Gastroesophageal sphincter (tissue), 3 donors: Measurements from ENCODE around the gene FBXO30.

Experiments used
- EP300 ChIP-seq: sonication (generic); formaldehyde crosslinking; IDR thresholded peaks from one replicate; pipeline ENCODE4 v1.6.1; 2017; ENCODE audit warnings: antibody characterized with exemption, mild to moderate bottlenecking
- POLR2A ChIP-seq, 2 donors: fragments of 450-650 bp; IDR thresholded peaks; one replicate each; pipeline ENCODE4 v1.6.1; 2017; ENCODE audit warnings: antibody characterized with exemption in 2 of 2, mild to moderate bottlenecking in 2 of 2, moderate library complexity in 1 of 2
- POLR2AphosphoS5 ChIP-seq: sonication (generic); formaldehyde crosslinking; IDR thresholded peaks from one replicate; pipeline ENCODE4 v1.6.1; 2017; ENCODE audit warnings: antibody characterized with exemption
- TF ChIP-seq, protein P1 (sequence below), 4 experiments: fragments of 200-600 bp in 2 of 4; fragments of 450-650 bp in 2 of 4; sonication (generic) in 1 of 4; IDR thresholded peaks; one replicate each; pipeline ENCODE4 v1.5.1; 2017 to 2019; ENCODE audit warnings: antibody characterized with exemption in 4 of 4, mild to moderate bottlenecking in 2 of 4, moderate library complexity in 2 of 4

DNA sequence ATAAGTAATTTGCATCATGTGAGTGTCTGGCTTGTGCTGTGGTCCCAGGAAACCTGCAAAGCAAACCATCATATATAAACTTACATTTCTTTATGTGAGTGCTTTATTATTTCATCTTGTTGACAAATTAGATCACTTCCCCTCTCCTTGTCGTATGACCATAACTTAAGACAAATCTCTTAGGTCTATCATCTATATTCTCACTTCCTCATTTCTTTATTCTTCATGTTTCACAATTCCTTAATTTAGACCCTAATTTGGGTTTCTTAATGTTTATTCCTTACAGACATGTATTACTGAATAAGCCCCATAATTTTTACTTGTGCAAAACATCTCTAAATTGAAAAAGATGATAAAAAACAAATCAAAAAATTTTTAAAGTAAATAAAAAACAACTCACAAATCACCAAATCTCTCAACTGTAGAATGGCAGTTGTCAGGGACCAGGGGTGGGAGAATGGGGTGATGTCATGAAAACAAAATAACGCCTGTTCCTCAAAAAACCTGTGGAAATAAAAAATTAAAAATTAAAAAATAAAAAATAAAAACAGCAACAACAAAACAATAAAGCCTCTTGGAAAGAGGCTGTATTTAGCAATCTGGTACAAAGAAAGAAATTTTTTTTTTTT is 49.5 kb upstream of the FBXO30 start:
- TF ChIP-seq POLR2A (IDR thresholded peaks at IDR 0.05) (no peak), EP300 (no peak), POLR2AphosphoS5 (no peak)
- TF ChIP-seq, protein P1, sequence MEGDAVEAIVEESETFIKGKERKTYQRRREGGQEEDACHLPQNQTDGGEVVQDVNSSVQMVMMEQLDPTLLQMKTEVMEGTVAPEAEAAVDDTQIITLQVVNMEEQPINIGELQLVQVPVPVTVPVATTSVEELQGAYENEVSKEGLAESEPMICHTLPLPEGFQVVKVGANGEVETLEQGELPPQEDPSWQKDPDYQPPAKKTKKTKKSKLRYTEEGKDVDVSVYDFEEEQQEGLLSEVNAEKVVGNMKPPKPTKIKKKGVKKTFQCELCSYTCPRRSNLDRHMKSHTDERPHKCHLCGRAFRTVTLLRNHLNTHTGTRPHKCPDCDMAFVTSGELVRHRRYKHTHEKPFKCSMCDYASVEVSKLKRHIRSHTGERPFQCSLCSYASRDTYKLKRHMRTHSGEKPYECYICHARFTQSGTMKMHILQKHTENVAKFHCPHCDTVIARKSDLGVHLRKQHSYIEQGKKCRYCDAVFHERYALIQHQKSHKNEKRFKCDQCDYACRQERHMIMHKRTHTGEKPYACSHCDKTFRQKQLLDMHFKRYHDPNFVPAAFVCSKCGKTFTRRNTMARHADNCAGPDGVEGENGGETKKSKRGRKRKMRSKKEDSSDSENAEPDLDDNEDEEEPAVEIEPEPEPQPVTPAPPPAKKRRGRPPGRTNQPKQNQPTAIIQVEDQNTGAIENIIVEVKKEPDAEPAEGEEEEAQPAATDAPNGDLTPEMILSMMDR (IDR thresholded peaks at IDR 0.05), result no peak
